NOMO-1 (cell line): ENCODE measurements around the gene DCHS2.
A peak's percentile ranks its signal among the peaks of the same experiment; 100 is the strongest.

ENCODE experiments used
- DNase-seq, 2 experiments: peaks; one replicate each; lab custom pipeline; 2025; ENCODE audit not compliant: unreplicated experiment in 2 of 2; lab: John Stamatoyannopoulos, UW

The DCHS2 gene

GRCh38 chr4:154454710-154455109 is 36.9 kb downstream of the DCHS2 start:
- DNase-seq: no peak

- no peak for DNase-seq
Observed at GRCh38 chr4:154452798-154453346, 38.7 kb downstream of the DCHS2 start.

GRCh38 chr4:154450966-154451365 is 40.6 kb downstream of the DCHS2 start:
- no peak for DNase-seq

- no peak for DNase-seq
Observed at GRCh38 chr4:154444958-154445357, 46.6 kb downstream of the DCHS2 start.

- no peak for DNase-seq
Observed at GRCh38 chr4:154441982-154442381, 49.6 kb downstream of the DCHS2 start.

- DNase-seq: no peak
Observed at GRCh38 chr4:154441124-154441523, 50.5 kb downstream of the DCHS2 start.

GRCh38 chr4:154439224-154439623 is 52.4 kb downstream of the DCHS2 start:
- no peak for DNase-seq

GRCh38 chr4:154435895-154436294 is 55.7 kb downstream of the DCHS2 start:
- no peak for DNase-seq

- no peak for DNase-seq
Observed at GRCh38 chr4:154433543-154433942, 58.1 kb downstream of the DCHS2 start.

- DNase-seq: no peak
Observed at GRCh38 chr4:154429176-154429575, 62.4 kb downstream of the DCHS2 start.

- no peak for DNase-seq
Observed at GRCh38 chr4:154427149-154427548, 64.5 kb downstream of the DCHS2 start.

- DNase-seq: no peak
Observed at GRCh38 chr4:154425514-154425913, 66.1 kb downstream of the DCHS2 start.

GRCh38 chr4:154424810-154425484 is 66.7 kb downstream of the DCHS2 start:
- DNase-seq: no peak

- no peak for DNase-seq
Observed at GRCh38 chr4:154422152-154422551, 69.4 kb downstream of the DCHS2 start.

GRCh38 chr4:154421618-154422017 is 70.0 kb downstream of the DCHS2 start:
- DNase-seq: peak; percentile 46 to 75

- peak; percentile 27 to 40 for DNase-seq
Observed at GRCh38 chr4:154417373-154417673, 74.3 kb downstream of the DCHS2 start.

GRCh38 chr4:154416190-154416547 is 75.4 kb downstream of the DCHS2 start:
- DNase-seq: no peak

- no peak for DNase-seq
Observed at GRCh38 chr4:154415313-154415712, 76.3 kb downstream of the DCHS2 start.

- no peak for DNase-seq
Observed at GRCh38 chr4:154414796-154415195, 76.8 kb downstream of the DCHS2 start.

GRCh38 chr4:154414371-154414770 is 77.2 kb downstream of the DCHS2 start:
- DNase-seq: no peak

GRCh38 chr4:154407443-154407842 is 84.2 kb downstream of the DCHS2 start:
- no peak for DNase-seq

- DNase-seq: no peak
Observed at GRCh38 chr4:154406018-154406795, 85.4 kb downstream of the DCHS2 start.
